ENCODE results near the gene KRT20.

DNA sequence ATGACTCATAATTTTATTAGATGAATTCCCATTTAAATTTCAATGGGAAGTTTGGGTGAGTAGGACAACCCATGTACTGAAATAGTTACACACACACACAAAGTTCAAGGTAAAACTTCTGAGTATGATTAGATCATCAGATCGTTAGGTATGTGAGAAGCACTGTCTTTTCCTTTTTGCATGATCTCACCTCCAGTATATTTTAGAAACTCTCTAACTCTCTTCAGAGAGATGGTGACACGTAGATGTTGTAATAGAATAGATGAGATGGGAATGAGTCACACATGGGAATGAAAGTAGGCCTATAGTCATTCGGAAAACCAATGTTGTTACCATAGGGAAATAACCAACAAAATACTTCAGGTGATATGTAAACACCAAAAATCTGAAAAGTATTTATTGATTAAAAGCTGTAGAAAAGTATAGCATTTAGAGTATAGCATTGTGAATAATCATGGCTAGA lies 30.2 kb upstream of the KRT20 start:
- TF ChIP-seq POLR2A (IDR thresholded peaks at IDR 0.05; ENCODE audit: low read length) (no peak), GATA1 (IDR thresholded peaks at IDR 0.05; ENCODE audit: low read depth, low read length) (no peak)

Measured in erythroblast (primary cell).